Activated CD4-positive, CD25-positive, alpha-beta regulatory T cell (primary cell): ENCODE results near the gene RETSAT.
"Not testable (repeated sequence)": the region's sequence is repeated elsewhere in the genome, so short reads cannot be mapped to it uniquely, and the experiment has no call there.

ENCODE experiments used
- DNase-seq, 4 experiments: peaks; one replicate each; lab custom pipeline; 2025; lab: John Stamatoyannopoulos, UW

RETSAT gene

GRCh38 chr2:85378257-85378656, 23.9 kb upstream of the RETSAT start:
- no peak for DNase-seq

GRCh38 chr2:85377083-85377482, 22.8 kb upstream of the RETSAT start:
- no peak for DNase-seq

- no peak for DNase-seq
Observed at GRCh38 chr2:85376291-85377065, 22.1 kb upstream of the RETSAT start.

GRCh38 chr2:85371045-85371444, 16.7 kb upstream of the RETSAT start:
- no peak for DNase-seq

- no peak for DNase-seq
Observed at GRCh38 chr2:85369500-85369899, 15.2 kb upstream of the RETSAT start.

GRCh38 chr2:85368921-85369320, 14.6 kb upstream of the RETSAT start:
- no peak for DNase-seq

- DNase-seq = no peak
Observed at GRCh38 chr2:85367180-85367579, 12.9 kb upstream of the RETSAT start.

GRCh38 chr2:85362653-85363387, 8.5 kb upstream of the RETSAT start:
- DNase-seq = not testable (repeated sequence)

- no peak for DNase-seq
Observed at GRCh38 chr2:85357736-85358135, 3.4 kb upstream of the RETSAT start.

GRCh38 chr2:85356186-85356585, 1.9 kb upstream of the RETSAT start:
- no peak for DNase-seq

- no peak for DNase-seq
Observed at GRCh38 chr2:85355521-85355920, 1.2 kb upstream of the RETSAT start.

GRCh38 chr2:85355073-85355410, 714 bp upstream of the RETSAT start:
- no peak for DNase-seq

- DNase-seq = no peak
Observed at GRCh38 chr2:85353876-85354285, 447 bp downstream of the RETSAT start.

- no peak for DNase-seq
Observed at GRCh38 chr2:85347599-85347998, 6.7 kb downstream of the RETSAT start.

GRCh38 chr2:85344356-85344954, 9.9 kb downstream of the RETSAT start:
- DNase-seq = no peak

- DNase-seq = not testable (repeated sequence)
Observed at GRCh38 chr2:85343207-85343895, 11.0 kb downstream of the RETSAT start.

GRCh38 chr2:85342156-85342555, 12.2 kb downstream of the RETSAT start:
- no peak for DNase-seq

- no peak for DNase-seq
Observed at GRCh38 chr2:85341269-85342029, 12.9 kb downstream of the RETSAT start.

- DNase-seq = no peak
Observed at GRCh38 chr2:85340034-85340892, 14.1 kb downstream of the RETSAT start.

- no peak for DNase-seq
Observed at GRCh38 chr2:85334928-85335327, 19.4 kb downstream of the RETSAT start.

- not testable (repeated sequence) for DNase-seq
Observed at GRCh38 chr2:85333877-85334276, 20.5 kb downstream of the RETSAT start.
